ENCODE measurements around the gene ITPR2.

DNA sequence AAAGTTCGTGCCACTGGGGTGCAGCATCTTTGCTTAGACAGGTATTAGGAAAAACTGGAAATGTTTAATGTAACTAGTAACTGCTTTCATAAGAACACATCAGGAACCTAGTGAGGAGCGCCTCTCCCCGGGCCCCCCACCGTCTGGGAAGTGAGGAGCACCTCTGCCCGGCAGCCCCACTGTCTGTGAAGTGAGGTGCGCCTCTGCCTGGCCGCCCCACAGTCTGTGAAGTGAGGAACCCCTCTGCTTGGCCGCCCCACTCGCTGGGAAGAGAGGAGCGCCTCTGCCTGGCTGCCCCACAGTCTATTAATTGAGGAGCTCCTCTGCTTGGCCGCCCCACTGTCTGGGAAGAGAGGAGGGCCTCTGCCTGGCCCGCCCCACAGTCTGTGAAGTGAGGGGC lies 224.7 kb downstream of the ITPR2 start:
- TF ChIP-seq SP1 (IDR thresholded peaks at IDR 0.05): no peak
- no peak for TF ChIP-seq HDGF (IDR thresholded peaks at IDR 0.05; ENCODE audit: borderline replicate concordance)
- TF ChIP-seq TARDBP (IDR thresholded peaks at IDR 0.05): no peak
- no peak for TF ChIP-seq ZNF384 (IDR thresholded peaks at IDR 0.05)
- TF ChIP-seq SUZ12 (IDR thresholded peaks at IDR 0.05): no peak
- no peak for TF ChIP-seq LEF1 (IDR thresholded peaks at IDR 0.05; ENCODE audit: borderline replicate concordance)
- TF ChIP-seq NFRKB (IDR thresholded peaks at IDR 0.05): no peak
